Measurements from ENCODE around the gene SCO1. TPM values are rescaled to one million over a fixed set of nuclear protein-coding genes. Genes with fewer than 3 reads are reported as not detected.

The SCO1 gene
- total RNA-seq, 2 experiments from 2014 or later = 34.0 to 37.6 TPM

DNA sequence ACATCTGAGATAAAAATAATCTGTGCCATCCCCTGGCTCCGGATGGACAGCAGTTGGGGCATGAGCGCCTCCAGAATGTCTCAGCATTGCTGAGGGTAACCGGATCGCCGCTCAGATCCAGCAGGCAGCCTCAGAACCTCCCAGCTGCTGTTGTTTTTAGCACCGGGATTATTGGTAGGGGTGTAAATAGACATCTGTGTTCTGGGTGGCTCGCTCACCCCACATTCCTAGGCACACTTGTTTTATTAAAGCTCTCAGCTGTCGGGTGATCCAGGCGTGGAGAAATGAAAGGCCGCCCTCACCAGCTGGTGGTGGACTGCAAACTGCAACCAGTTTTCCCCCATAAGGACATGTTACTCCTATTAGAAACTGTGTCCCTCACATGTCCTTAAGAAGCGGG is 72.4 kb downstream of the SCO1 start:
- CTCF ChIA-PET = no interaction called here

DNA sequence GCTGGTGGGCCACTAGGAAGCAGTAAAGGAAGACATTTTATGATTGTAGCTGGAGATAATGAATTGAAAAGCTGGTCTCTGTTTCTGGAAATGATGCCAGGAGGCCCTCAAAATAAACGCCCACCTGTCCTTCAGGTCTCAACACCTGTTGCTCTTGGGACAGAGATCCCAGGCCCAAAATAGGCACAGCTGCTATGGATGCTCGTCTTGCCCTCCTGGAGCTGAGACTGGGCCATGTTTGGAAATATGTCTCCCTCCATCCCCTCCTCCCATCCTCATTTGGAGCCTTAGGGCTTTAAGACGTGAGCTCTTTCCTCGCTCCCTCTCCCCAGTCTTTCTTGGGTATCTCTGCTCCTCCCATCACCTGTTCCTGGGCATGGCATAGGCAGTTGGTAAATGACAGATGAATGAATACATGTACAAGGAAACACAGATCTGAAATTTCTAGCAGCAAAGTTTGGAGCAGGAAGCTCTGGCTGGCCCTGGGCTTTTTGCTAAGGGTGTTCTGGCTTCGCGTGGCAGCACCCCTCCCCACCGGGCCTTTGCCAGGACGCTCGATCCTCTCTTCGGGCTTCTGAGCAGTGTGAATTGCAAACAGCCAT is 73.5 kb downstream of the SCO1 start:
- H3K4me3 Mint-ChIP-seq = no peak overlapping the region
- intact Hi-C loops (cut with micrococcal nuclease) = no loop called here
- peaks cover 3% of the 10 kb centered on the region for H3K36me3 Mint-ChIP-seq (ENCODE audit: low read depth)
- DNase-seq = no peak
- H3K27me3 Mint-ChIP-seq (ENCODE audit: low read depth) = peaks cover 2% of the 10 kb centered on the region
- no peak overlapping the region for H3K27ac Mint-ChIP-seq
- CTCF ChIA-PET = interaction anchor here (1.4 kb wide), 1 partner anchor 12 kb away, joined by 4 read pairs; no protein-coding TSS in a partner anchor
- H3K4me1 Mint-ChIP-seq (ENCODE audit: low read depth) = no peaks in the 10 kb centered on the region
- no peaks in the 10 kb centered on the region for H3K9me3 Mint-ChIP-seq

More for the DNA sequence above, 72.4 kb downstream of the SCO1 start:
- Mint-ChIP-seq H3K27me3 (ENCODE audit: low read depth) (peaks cover 2% of the 10 kb centered on the region), H3K4me1 (ENCODE audit: low read depth) (no peaks in the 10 kb centered on the region), H3K4me3 (no peak overlapping the region), H3K36me3 (ENCODE audit: low read depth) (peaks cover 11% of the 10 kb centered on the region), H3K9me3 (no peaks in the 10 kb centered on the region), H3K27ac (no peak overlapping the region)
- DNase-seq = no peak
- intact Hi-C loops (cut with micrococcal nuclease) = no loop called here

DNA sequence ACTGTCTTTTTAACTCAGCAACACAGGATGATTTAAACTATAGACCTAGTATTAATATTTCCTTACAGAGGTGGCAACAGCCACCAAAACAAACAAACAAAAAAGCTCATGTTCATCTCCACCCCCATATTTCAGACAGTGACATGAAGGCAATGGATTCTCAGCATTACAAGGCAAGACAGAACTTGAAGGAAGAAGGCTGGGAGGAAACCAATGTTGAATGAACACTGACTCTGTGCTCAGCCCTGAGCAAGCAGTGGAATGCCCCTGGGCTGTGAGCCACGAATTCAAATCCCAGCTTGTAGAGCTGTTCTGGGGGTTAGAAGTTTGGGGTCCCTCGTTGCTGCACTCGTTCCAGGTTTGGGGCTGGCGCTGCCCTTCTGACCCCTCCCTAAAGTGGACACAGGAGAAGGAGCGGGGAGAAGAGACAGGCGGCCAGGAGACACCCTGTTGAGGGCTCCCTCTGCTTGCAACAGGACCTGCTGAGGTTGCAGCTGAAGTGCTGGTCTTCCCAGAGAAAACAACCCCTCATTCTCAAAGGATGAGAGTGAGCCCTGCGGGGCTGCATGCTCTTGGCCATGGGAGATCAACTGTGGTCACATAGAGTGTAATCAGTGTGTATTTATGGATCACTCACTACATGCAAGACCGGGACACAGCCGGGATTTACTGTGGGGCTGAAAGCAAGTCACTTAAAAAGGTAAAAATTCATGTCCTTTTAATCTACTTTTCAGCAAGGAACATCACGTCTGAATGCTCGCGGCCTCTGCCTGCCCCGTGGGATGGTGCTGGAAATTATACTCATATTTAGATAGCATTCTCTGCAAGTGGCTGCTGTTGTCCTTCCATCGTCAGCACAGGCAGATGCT is 74.5 kb downstream of the SCO1 start:
- Mint-ChIP-seq H3K27ac (no peak overlapping the region), H3K4me1 (ENCODE audit: low read depth) (no peaks in the 10 kb centered on the region), H3K36me3 (ENCODE audit: low read depth) (no peaks in the 10 kb centered on the region), H3K9me3 (no peaks in the 10 kb centered on the region), H3K27me3 (ENCODE audit: low read depth) (peaks cover 2% of the 10 kb centered on the region), H3K4me3 (no peak overlapping the region)
- no peak for DNase-seq
- CTCF ChIA-PET = interaction anchor here (1.4 to 1.6 kb wide), 2 partner anchors 11 to 294 kb away, joined by 4 to 6 read pairs; no protein-coding TSS in a partner anchor
- intact Hi-C loops (cut with micrococcal nuclease) = no loop called here

Other genes with a start within 250 kb of the SCO1 start
- gene MYH4, start 228.0 kb downstream of the SCO1 start, total RNA-seq = not detected
- gene MYH1, start 179.0 kb downstream of the SCO1 start, total RNA-seq = not detected
- not detected for gene MYH2, start 147.9 kb downstream of the SCO1 start, total RNA-seq
- 1 to 10 TPM; 1.8 to 3.1 TPM for gene MYH3, start 40.2 kb downstream of the SCO1 start, total RNA-seq
- 10 to 100 TPM; 11.1 to 12.6 TPM for gene ADPRM, start 61 bp upstream of the SCO1 start, total RNA-seq
- gene TMEM220, start 32.5 kb upstream of the SCO1 start, total RNA-seq = under 1 TPM; 0.79 to 0.94 TPM
- gene TMEM238L, start 106.6 kb upstream of the SCO1 start, total RNA-seq = not detected
- not detected for gene PIRT, start 140.6 kb upstream of the SCO1 start, total RNA-seq